Loucy (cell line): ENCODE data around the gene TP73.
"Not testable (repeated sequence)": the region's sequence is repeated elsewhere in the genome, so short reads cannot be mapped to it uniquely, and the experiment has no call there.

Source experiments
- H2AFZ ChIP-seq: fragments of 200-600 bp; sonication (generic); 2 replicates; pipeline ENCODE4 v1.6.0; 2016; ENCODE audit warnings: antibody characterized with exemption, mild to moderate bottlenecking, low read length, moderate library complexity
- H3F3A ChIP-seq: fragments of 200-600 bp; 2 replicates; pipeline ENCODE4 v1.6.0; 2016; ENCODE audit warnings: antibody characterized with exemption, low read depth, mild to moderate bottlenecking
- H3K27me3 ChIP-seq: fragments of 200-600 bp; sonication (generic); 2 replicates; pipeline ENCODE4 v1.6.1; 2014; ENCODE audit warnings: low read length, mild to moderate bottlenecking; ENCODE audit not compliant: insufficient read depth, poor library complexity, severe bottlenecking
- H3K36me3 ChIP-seq: fragments of 200-600 bp; sonication (generic); 2 replicates; pipeline ENCODE4 v1.6.1; 2016; ENCODE audit warnings: low read length; ENCODE audit not compliant: insufficient read depth
- H3K4me1 ChIP-seq: fragments of 200-600 bp; sonication (generic); 2 replicates; pipeline ENCODE4 v1.5.1; 2014; ENCODE audit warnings: low read length, mild to moderate bottlenecking; ENCODE audit not compliant: insufficient read depth, poor library complexity, severe bottlenecking
- H3K4me2 ChIP-seq: fragments of 200-600 bp; sonication (generic); 2 replicates; pipeline ENCODE4 v1.6.0; 2014; ENCODE audit warnings: antibody characterized with exemption, low read length, low read depth, mild to moderate bottlenecking; ENCODE audit not compliant: poor library complexity, severe bottlenecking
- H3K4me3 ChIP-seq: fragments of 200-600 bp; sonication (generic); 2 replicates; pipeline ENCODE4 v1.5.1; 2014; ENCODE audit warnings: low read length, mild to moderate bottlenecking, mixed read lengths; ENCODE audit not compliant: poor library complexity, severe bottlenecking
- H3K79me2 ChIP-seq: fragments of 200-600 bp; sonication (generic); 2 replicates; pipeline ENCODE4 v1.6.1; 2014; ENCODE audit warnings: low read length; ENCODE audit not compliant: insufficient read depth
- H3K9ac ChIP-seq: fragments of 200-600 bp; sonication (generic); 2 replicates; pipeline ENCODE4 v1.6.0; 2014; ENCODE audit warnings: mild to moderate bottlenecking, low read depth, low read length, moderate library complexity; ENCODE audit not compliant: poor library complexity, severe bottlenecking
- H3K9me2 ChIP-seq: fragments of 200-600 bp; sonication (generic); replicated peaks from 2 replicates; pipeline ENCODE4 v1.6.1; 2016; ENCODE audit warnings: low read depth, low read length, mixed read lengths
- H3K9me3 ChIP-seq: fragments of 200-600 bp; sonication (generic); 2 replicates; pipeline ENCODE4 v1.6.1; 2014; ENCODE audit warnings: mild to moderate bottlenecking, antibody characterized with exemption, low read length, low read depth; ENCODE audit not compliant: insufficient read depth
- H4K20me1 ChIP-seq: fragments of 200-600 bp; sonication (generic); 2 replicates; pipeline ENCODE4 v1.6.0; 2014; ENCODE audit warnings: antibody characterized with exemption, low read length, mild to moderate bottlenecking; ENCODE audit not compliant: insufficient read depth, poor library complexity, severe bottlenecking
- EZH2phosphoT487 ChIP-seq: fragments of 200-600 bp; IDR thresholded peaks from 2 replicates; pipeline ENCODE4 v1.6.1; 2018; ENCODE audit warnings: antibody characterized with exemption, mild to moderate bottlenecking, moderate library complexity, borderline replicate concordance
- TF ChIP-seq, protein P1 (sequence below): fragments of 200-600 bp; sonication (generic); conservative IDR thresholded peaks from 2 replicates; pipeline ENCODE4 v1.5.1; 2014; ENCODE audit warnings: mild to moderate bottlenecking, antibody characterized with exemption, low read length

Gene TP73

DNA sequence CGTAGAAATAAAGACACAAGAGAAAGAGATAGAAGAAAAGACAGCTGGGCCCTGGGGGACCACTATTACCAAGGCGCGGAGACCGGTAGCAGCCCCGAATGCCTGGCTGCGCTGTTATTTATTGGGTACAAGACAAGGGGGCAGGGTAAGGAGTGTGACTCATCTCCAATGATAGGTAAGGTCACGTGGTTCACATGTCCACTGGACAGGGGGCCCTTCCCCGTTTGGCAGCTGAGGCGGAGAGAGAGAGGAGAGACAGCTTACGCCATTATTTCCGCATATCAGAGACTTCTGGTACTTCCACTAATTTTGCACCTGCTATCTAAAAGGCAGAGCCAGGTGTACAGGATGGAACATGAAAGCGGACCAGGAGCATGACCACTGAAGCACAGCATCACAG, 31.6 kb upstream of the TP73 start:
- no peak overlapping the region for H3K9ac ChIP-seq
- TF ChIP-seq, protein P1, sequence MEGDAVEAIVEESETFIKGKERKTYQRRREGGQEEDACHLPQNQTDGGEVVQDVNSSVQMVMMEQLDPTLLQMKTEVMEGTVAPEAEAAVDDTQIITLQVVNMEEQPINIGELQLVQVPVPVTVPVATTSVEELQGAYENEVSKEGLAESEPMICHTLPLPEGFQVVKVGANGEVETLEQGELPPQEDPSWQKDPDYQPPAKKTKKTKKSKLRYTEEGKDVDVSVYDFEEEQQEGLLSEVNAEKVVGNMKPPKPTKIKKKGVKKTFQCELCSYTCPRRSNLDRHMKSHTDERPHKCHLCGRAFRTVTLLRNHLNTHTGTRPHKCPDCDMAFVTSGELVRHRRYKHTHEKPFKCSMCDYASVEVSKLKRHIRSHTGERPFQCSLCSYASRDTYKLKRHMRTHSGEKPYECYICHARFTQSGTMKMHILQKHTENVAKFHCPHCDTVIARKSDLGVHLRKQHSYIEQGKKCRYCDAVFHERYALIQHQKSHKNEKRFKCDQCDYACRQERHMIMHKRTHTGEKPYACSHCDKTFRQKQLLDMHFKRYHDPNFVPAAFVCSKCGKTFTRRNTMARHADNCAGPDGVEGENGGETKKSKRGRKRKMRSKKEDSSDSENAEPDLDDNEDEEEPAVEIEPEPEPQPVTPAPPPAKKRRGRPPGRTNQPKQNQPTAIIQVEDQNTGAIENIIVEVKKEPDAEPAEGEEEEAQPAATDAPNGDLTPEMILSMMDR: no peak
- TF ChIP-seq EZH2phosphoT487: no peak
- H3K79me2 ChIP-seq: peaks cover 5% of the 10 kb centered on the region; the same call in 1 of the 2 replicates
- H3K4me3 ChIP-seq: no peak overlapping the region
- H3K36me3 ChIP-seq: no peaks in the 10 kb centered on the region
- peaks cover 16% of the 10 kb centered on the region for H3K4me1 ChIP-seq
- H3K9me3 ChIP-seq: no peaks in the 10 kb centered on the region
- no peak overlapping the region for H2AFZ ChIP-seq
- no peaks in the 10 kb centered on the region for H3K27me3 ChIP-seq
- no peaks in the 10 kb centered on the region for H4K20me1 ChIP-seq
- no peak overlapping the region for H3K4me2 ChIP-seq
- H3K9me2 ChIP-seq: no peaks in the 10 kb centered on the region
- no peaks in the 10 kb centered on the region for H3F3A ChIP-seq

DNA sequence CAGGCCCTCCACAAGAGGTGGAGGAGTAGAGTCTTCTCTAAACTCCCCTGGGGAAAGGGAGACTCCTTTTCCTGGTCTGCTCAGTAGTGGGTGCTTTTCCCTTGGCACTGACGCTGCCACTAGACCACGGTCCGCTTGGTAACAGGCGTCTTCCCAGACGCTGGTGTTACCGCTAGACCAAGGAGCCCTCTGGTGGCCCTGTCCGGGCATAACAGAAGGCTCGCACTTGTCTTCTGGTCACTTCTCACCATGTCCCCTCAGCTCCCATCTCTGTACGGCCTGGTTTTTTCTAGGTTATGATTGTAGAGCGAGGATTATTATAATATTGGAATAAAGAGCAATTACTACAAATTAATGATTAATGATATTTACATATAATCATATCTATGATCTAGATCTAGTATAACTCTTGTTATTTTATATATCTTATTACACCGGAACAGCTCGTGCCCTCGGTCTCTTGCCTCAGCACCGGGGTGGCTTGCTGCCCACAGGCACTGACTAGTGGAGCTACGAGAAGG, 31.1 kb upstream of the TP73 start:
- TF ChIP-seq, protein P1: peak; percentile 61
- not testable (repeated sequence) for H3K9me2 ChIP-seq, H2AFZ ChIP-seq, H3K4me2 ChIP-seq, H3K79me2 ChIP-seq, H3K9ac ChIP-seq, H3K4me3 ChIP-seq, H3K36me3 ChIP-seq, H3K9me3 ChIP-seq, H3K27me3 ChIP-seq, H3F3A ChIP-seq, H4K20me1 ChIP-seq
- H3K4me1 ChIP-seq: peaks cover 18% of the 10 kb centered on the region

DNA sequence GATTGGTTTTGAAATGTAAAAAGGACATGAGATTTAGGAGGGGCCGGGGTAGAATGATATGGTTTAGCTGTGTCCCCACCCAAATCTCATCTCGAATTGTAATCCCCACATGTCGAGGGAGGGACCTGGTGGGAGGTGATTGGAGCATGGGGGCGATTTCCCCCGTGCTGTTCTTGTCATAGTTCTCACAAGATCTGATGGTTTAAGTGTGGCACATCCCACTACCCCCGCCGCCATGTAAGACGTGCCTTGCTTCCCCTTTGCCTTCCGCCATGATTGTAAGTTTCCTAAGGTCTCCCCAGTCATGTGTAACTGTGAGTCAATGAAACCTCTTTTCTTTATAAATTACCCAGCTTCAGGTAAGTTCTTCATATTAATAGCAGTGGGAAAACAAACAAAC, 30.2 kb upstream of the TP73 start:
- not testable (repeated sequence) for H3K9me3 ChIP-seq, H3K9me2 ChIP-seq, H4K20me1 ChIP-seq, H3K79me2 ChIP-seq, H2AFZ ChIP-seq, H3K4me2 ChIP-seq, H3K9ac ChIP-seq, H3K4me3 ChIP-seq, H3F3A ChIP-seq, H3K27me3 ChIP-seq, H3K36me3 ChIP-seq
- peaks cover 18% of the 10 kb centered on the region for H3K4me1 ChIP-seq

DNA sequence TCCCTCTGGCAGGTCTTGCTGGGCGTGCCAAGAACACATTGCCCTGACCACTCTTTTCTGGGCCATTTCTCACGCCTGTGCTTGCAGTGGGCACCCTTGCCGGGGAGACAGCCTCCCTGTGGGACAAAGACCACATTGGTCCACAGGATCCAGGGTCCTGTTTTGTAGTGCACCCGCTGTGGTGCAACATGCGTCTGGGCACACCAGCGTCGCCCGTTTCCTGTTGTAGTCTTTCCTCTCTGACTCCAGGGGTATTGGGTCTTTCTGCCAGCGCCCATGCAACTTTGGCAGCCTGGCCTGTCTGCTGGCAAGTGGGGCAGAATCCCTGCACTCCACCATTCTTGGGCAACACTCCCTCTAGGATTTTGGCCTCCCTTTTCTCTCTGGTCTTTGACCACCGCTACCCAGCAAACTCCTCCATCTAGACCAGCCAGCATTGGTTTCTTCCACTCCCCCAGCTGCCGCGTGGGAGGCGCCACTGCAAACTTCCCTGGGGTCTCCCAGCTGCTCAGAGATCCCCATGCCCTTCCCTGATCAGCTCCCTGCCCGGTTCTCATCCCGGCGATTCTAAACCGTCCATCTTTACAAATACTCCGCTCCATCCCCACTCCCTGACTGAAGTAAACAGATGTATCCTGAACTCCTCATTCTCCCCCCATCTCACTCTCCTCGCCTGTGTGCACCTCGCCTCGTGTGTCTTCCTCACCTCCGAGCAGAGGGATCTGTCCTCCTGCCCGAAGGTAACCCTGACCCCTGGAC, 28.7 kb upstream of the TP73 start:
- Histone ChIP-seq H3K79me2 (peaks cover 9% of the 10 kb centered on the region; the same call in 1 of the 2 replicates), H3K9me3 (no peaks in the 10 kb centered on the region), H2AFZ (peak overlapping the region; percentile 98; the same call in 1 of the 2 replicates), H4K20me1 (no peaks in the 10 kb centered on the region), H3K4me2 (peak overlapping the region; percentile 100), H3K36me3 (no peaks in the 10 kb centered on the region; the same call in 1 of the 2 replicates), H3K9ac (peak overlapping the region; percentile 71), H3K9me2 (no peaks in the 10 kb centered on the region), H3K4me3 (peak overlapping the region; percentile 93), H3K4me1 (peaks cover 18% of the 10 kb centered on the region), H3K27me3 (no peaks in the 10 kb centered on the region), H3F3A (no peaks in the 10 kb centered on the region)
- TF ChIP-seq EZH2phosphoT487: no peak
- TF ChIP-seq, protein P1: no peak
